GM23338 (cell line): ENCODE results near the gene ERH. TPM values are rescaled to one million over a fixed set of nuclear protein-coding genes. Genes with fewer than 3 reads are reported as not detected.

ENCODE experiments used
- ATAC-seq: fragments of 200-7000 bp; cut with Tn5 transposase; 3 replicates; pipeline ENCODE4 v1.9.1; 2020
- DNase-seq: peaks from one replicate; pipeline ENCODE4 v3.0.0-alpha.2; 2015; ENCODE audit warnings: low spot score
- H2AFZ ChIP-seq: fragments of 200-600 bp; sonication (generic); 2 replicates; pipeline ENCODE4 v1.8.0; 2016; ENCODE audit warnings: antibody characterized with exemption, mild to moderate bottlenecking, moderate library complexity
- H3F3A ChIP-seq: fragments of 200-600 bp; sonication (generic); replicated peaks from 2 replicates; pipeline ENCODE4 v1.8.0; 2017; ENCODE audit warnings: antibody characterized with exemption, mixed run types, low read depth
- H3K27ac ChIP-seq: fragments of 200-600 bp; sonication (generic); 2 replicates; pipeline ENCODE4 v1.6.1; 2016; ENCODE audit warnings: low read depth
- H3K27me3 ChIP-seq: fragments of 200-600 bp; sonication (generic); 2 replicates; pipeline ENCODE4 v1.8.0; 2016; ENCODE audit warnings: mild to moderate bottlenecking, mixed run types, moderate library complexity; ENCODE audit not compliant: insufficient read depth
- H3K36me3 ChIP-seq: fragments of 200-600 bp; sonication (generic); 2 replicates; pipeline ENCODE4 v1.8.0; 2016; ENCODE audit warnings: mild to moderate bottlenecking; ENCODE audit not compliant: insufficient read depth
- H3K4me1 ChIP-seq: fragments of 200-600 bp; sonication (generic); 2 replicates; pipeline ENCODE4 v1.8.0; 2016; ENCODE audit warnings: mild to moderate bottlenecking, moderate library complexity; ENCODE audit not compliant: insufficient read depth
- H3K4me2 ChIP-seq: fragments of 200-600 bp; sonication (generic); 2 replicates; pipeline ENCODE4 v1.7.1; 2017; ENCODE audit warnings: mixed run types
- H3K4me3 ChIP-seq: fragments of 200-600 bp; sonication (generic); 2 replicates; pipeline ENCODE4 v1.6.1; 2016; ENCODE audit warnings: mixed run types
- H3K79me2 ChIP-seq: fragments of 200-600 bp; sonication (generic); replicated peaks from 2 replicates; pipeline ENCODE4 v1.8.0; 2017; ENCODE audit warnings: mild to moderate bottlenecking; ENCODE audit not compliant: insufficient read depth
- H3K9me2 ChIP-seq: fragments of 200-600 bp; sonication (generic); 2 replicates; pipeline ENCODE4 v1.8.0; 2017; ENCODE audit not compliant: insufficient read depth
- H4K20me1 ChIP-seq: fragments of 200-600 bp; sonication (generic); replicated peaks from 2 replicates; pipeline ENCODE4 v1.8.0; 2017; ENCODE audit warnings: mild to moderate bottlenecking; ENCODE audit not compliant: insufficient read depth
- H3K27ac Mint-ChIP-seq: 2 replicates; pipeline ENCODE4 v1.8.0; 2020; ENCODE audit warnings: inconsistent platforms, mild to moderate bottlenecking, moderate library complexity, mixed read lengths
- H3K27me3 Mint-ChIP-seq: 3 replicates; pipeline ENCODE4 v1.8.0; 2022; ENCODE audit warnings: low read depth, mild to moderate bottlenecking, moderate library complexity, mixed read lengths, inconsistent platforms; ENCODE audit not compliant: insufficient read depth, poor library complexity
- H3K36me3 Mint-ChIP-seq: 3 replicates; pipeline ENCODE4 v1.8.0; 2021; ENCODE audit warnings: low read depth, mild to moderate bottlenecking, inconsistent platforms, moderate library complexity, mixed read lengths
- H3K4me1 Mint-ChIP-seq: 3 replicates; pipeline ENCODE4 v1.8.0; 2020; ENCODE audit warnings: mild to moderate bottlenecking, inconsistent platforms, mixed read lengths
- H3K4me3 Mint-ChIP-seq: 3 replicates; pipeline ENCODE4 v1.8.0; 2021; ENCODE audit warnings: moderate library complexity, mild to moderate bottlenecking, inconsistent platforms, mixed read lengths
- H3K9me3 Mint-ChIP-seq: 3 replicates; pipeline ENCODE4 v1.8.0; 2020; ENCODE audit warnings: moderate library complexity, mild to moderate bottlenecking, inconsistent platforms, mixed read lengths
- EZH2 ChIP-seq: fragments of 200-600 bp; sonication (generic); IDR thresholded peaks from one replicate; pipeline ENCODE4 v1.8.0; 2017; ENCODE audit warnings: antibody characterized with exemption, mild to moderate bottlenecking, low read depth; ENCODE audit not compliant: unreplicated experiment
- JUNB ChIP-seq: IDR thresholded peaks from one replicate; pipeline ENCODE4 v1.6.1; 2016; ENCODE audit warnings: antibody characterized with exemption; ENCODE audit not compliant: unreplicated experiment
- NANOG ChIP-seq: IDR thresholded peaks from 2 replicates; pipeline ENCODE4 v1.6.1; 2016; ENCODE audit warnings: antibody characterized with exemption, borderline replicate concordance
- POLR2AphosphoS5 ChIP-seq: IDR thresholded peaks from 2 replicates; pipeline ENCODE4 v1.6.1; 2016; ENCODE audit warnings: antibody characterized with exemption, low read depth
- STAT1 ChIP-seq: IDR thresholded peaks from one replicate; pipeline ENCODE4 v1.6.1; 2016; ENCODE audit warnings: antibody characterized with exemption; ENCODE audit not compliant: unreplicated experiment
- ZNF114 ChIP-seq: fragments of 250-450 bp; sonication (Bioruptor Pico); IDR thresholded peaks from 2 replicates; pipeline ENCODE4 v1.5.0; 2020; ENCODE audit warnings: mild to moderate bottlenecking, moderate library complexity
- ZNF331 ChIP-seq: fragments of 250-450 bp; sonication (Bioruptor Pico); IDR thresholded peaks from 2 replicates; pipeline ENCODE4 v1.5.0; 2020; ENCODE audit warnings: low read depth, mild to moderate bottlenecking, moderate library complexity
- polyA plus RNA-seq: library from polyadenylated mRNA; unstranded; fragments of >200 nt; fragmentation: Nextera tagmentation; extraction: Ambion mirVana; gene quantifications from 2 replicates; pipeline ENCODE4 v1.2.1, GENCODE V29; 2016
- total RNA-seq: library from RNA; depleted of rRNA; stranded (reverse); fragments of >200 nt; shearing (Covaris generic); gene quantifications from 2 replicates; pipeline ENCODE4 v1.2.3, GENCODE V29; 2014
- TF ChIP-seq, protein P1 (sequence below): IDR thresholded peaks from 2 replicates; pipeline ENCODE4 v1.6.1; 2016; ENCODE audit warnings: antibody characterized with exemption
- TF ChIP-seq, protein P2 (sequence below): fragments of 250-450 bp; sonication (Bioruptor Pico); IDR thresholded peaks from 2 replicates; pipeline ENCODE4 v1.5.0; 2020; ENCODE audit warnings: mild to moderate bottlenecking, moderate library complexity
- TF ChIP-seq, protein P3 (sequence below): IDR thresholded peaks from one replicate; pipeline ENCODE4 v1.6.1; 2018; ENCODE audit warnings: antibody characterized with exemption; ENCODE audit not compliant: unreplicated experiment
- TF ChIP-seq, protein P4 (sequence below), 2 experiments: fragments of 200-600 bp in 1 of 2; sonication (generic) in 1 of 2; conservative IDR thresholded peaks; 2 replicates each; pipeline versions ENCODE4 v1.5.1 to v1.6.1; 2016 to 2017; ENCODE audit warnings: antibody characterized with exemption in 2 of 2, low read depth in 2 of 2, mild to moderate bottlenecking in 2 of 2, moderate library complexity in 1 of 2

Gene ERH
- total and polyA plus RNA-seq, 2 experiments from 2014 or later = 188 to 545 TPM

DNA sequence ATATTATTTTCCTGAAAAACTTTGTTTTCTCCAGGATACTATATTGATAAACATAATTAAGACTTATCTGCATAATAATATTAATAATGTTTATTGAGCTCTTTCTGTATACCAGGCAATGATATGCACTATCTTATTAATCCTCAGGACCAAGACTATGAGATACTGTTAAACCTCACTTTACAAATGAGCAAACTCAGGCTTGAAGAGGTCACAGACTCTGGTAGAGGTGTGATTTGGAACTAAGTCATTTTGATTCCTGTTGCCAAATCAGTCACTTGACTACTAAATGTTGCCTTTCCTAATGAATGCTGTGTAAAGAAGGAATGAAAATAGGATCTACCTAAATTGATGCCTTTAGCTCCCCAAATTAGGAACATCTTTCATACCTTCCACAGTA is 7.7 kb upstream of the ERH start:
- no peaks in the 10 kb centered on the region for H3K9me2 ChIP-seq
- no peaks in the 10 kb centered on the region for H3K4me1 ChIP-seq
- H4K20me1 ChIP-seq = peaks cover 4% of the 10 kb centered on the region
- DNase-seq = no peak
- H3K4me2 ChIP-seq = no peak overlapping the region
- H3K4me3 ChIP-seq = no peak overlapping the region
- H3K27me3 Mint-ChIP-seq = peaks cover 6% of the 10 kb centered on the region
- H3K27ac Mint-ChIP-seq = no peak overlapping the region
- H3K36me3 ChIP-seq = no peaks in the 10 kb centered on the region
- H3K79me2 ChIP-seq = peaks cover 93% of the 10 kb centered on the region
- H3K36me3 Mint-ChIP-seq = no peaks in the 10 kb centered on the region
- no peak overlapping the region for H2AFZ ChIP-seq
- peaks cover 4% of the 10 kb centered on the region; the same call in 2 of the 3 replicates for H3K4me1 Mint-ChIP-seq
- ATAC-seq = no peak
- H3K27me3 ChIP-seq = no peaks in the 10 kb centered on the region
- H3F3A ChIP-seq = no peaks in the 10 kb centered on the region
- H3K9me3 Mint-ChIP-seq = no peaks in the 10 kb centered on the region
- TF ChIP-seq, protein P1, sequence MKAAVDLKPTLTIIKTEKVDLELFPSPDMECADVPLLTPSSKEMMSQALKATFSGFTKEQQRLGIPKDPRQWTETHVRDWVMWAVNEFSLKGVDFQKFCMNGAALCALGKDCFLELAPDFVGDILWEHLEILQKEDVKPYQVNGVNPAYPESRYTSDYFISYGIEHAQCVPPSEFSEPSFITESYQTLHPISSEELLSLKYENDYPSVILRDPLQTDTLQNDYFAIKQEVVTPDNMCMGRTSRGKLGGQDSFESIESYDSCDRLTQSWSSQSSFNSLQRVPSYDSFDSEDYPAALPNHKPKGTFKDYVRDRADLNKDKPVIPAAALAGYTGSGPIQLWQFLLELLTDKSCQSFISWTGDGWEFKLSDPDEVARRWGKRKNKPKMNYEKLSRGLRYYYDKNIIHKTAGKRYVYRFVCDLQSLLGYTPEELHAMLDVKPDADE = no peak
- TF ChIP-seq JUNB = no peak
- no peak for TF ChIP-seq POLR2AphosphoS5
- TF ChIP-seq ZNF331 = no peak
- TF ChIP-seq, protein P2, sequence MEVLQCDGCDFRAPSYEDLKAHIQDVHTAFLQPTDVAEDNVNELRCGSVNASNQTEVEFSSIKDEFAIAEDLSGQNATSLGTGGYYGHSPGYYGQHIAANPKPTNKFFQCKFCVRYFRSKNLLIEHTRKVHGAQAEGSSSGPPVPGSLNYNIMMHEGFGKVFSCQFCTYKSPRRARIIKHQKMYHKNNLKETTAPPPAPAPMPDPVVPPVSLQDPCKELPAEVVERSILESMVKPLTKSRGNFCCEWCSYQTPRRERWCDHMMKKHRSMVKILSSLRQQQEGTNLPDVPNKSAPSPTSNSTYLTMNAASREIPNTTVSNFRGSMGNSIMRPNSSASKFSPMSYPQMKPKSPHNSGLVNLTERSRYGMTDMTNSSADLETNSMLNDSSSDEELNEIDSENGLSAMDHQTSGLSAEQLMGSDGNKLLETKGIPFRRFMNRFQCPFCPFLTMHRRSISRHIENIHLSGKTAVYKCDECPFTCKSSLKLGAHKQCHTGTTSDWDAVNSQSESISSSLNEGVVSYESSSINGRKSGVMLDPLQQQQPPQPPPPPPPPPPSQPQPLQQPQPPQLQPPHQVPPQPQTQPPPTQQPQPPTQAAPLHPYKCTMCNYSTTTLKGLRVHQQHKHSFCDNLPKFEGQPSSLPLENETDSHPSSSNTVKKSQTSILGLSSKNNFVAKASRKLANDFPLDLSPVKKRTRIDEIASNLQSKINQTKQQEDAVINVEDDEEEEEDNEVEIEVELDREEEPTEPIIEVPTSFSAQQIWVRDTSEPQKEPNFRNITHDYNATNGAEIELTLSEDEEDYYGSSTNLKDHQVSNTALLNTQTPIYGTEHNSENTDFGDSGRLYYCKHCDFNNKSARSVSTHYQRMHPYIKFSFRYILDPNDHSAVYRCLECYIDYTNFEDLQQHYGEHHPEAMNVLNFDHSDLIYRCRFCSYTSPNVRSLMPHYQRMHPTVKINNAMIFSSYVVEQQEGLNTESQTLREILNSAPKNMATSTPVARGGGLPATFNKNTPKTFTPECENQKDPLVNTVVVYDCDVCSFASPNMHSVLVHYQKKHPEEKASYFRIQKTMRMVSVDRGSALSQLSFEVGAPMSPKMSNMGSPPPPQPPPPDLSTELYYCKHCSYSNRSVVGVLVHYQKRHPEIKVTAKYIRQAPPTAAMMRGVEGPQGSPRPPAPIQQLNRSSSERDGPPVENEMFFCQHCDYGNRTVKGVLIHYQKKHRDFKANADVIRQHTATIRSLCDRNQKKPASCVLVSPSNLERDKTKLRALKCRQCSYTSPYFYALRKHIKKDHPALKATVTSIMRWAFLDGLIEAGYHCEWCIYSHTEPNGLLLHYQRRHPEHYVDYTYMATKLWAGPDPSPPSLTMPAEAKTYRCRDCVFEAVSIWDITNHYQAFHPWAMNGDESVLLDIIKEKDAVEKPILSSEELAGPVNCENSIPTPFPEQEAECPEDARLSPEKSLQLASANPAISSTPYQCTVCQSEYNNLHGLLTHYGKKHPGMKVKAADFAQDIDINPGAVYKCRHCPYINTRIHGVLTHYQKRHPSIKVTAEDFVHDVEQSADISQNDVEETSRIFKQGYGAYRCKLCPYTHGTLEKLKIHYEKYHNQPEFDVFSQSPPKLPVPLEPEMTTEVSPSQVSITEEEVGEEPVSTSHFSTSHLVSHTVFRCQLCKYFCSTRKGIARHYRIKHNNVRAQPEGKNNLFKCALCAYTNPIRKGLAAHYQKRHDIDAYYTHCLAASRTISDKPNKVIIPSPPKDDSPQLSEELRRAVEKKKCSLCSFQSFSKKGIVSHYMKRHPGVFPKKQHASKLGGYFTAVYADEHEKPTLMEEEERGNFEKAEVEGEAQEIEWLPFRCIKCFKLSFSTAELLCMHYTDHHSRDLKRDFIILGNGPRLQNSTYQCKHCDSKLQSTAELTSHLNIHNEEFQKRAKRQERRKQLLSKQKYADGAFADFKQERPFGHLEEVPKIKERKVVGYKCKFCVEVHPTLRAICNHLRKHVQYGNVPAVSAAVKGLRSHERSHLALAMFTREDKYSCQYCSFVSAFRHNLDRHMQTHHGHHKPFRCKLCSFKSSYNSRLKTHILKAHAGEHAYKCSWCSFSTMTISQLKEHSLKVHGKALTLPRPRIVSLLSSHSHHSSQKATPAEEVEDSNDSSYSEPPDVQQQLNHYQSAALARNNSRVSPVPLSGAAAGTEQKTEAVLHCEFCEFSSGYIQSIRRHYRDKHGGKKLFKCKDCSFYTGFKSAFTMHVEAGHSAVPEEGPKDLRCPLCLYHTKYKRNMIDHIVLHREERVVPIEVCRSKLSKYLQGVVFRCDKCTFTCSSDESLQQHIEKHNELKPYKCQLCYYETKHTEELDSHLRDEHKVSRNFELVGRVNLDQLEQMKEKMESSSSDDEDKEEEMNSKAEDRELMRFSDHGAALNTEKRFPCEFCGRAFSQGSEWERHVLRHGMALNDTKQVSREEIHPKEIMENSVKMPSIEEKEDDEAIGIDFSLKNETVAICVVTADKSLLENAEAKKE (CRISPR knock-in tag) = no peak
- TF ChIP-seq STAT1 = no peak
- no peak for TF ChIP-seq ZNF114 (CRISPR knock-in tag)
- TF ChIP-seq, protein P3, sequence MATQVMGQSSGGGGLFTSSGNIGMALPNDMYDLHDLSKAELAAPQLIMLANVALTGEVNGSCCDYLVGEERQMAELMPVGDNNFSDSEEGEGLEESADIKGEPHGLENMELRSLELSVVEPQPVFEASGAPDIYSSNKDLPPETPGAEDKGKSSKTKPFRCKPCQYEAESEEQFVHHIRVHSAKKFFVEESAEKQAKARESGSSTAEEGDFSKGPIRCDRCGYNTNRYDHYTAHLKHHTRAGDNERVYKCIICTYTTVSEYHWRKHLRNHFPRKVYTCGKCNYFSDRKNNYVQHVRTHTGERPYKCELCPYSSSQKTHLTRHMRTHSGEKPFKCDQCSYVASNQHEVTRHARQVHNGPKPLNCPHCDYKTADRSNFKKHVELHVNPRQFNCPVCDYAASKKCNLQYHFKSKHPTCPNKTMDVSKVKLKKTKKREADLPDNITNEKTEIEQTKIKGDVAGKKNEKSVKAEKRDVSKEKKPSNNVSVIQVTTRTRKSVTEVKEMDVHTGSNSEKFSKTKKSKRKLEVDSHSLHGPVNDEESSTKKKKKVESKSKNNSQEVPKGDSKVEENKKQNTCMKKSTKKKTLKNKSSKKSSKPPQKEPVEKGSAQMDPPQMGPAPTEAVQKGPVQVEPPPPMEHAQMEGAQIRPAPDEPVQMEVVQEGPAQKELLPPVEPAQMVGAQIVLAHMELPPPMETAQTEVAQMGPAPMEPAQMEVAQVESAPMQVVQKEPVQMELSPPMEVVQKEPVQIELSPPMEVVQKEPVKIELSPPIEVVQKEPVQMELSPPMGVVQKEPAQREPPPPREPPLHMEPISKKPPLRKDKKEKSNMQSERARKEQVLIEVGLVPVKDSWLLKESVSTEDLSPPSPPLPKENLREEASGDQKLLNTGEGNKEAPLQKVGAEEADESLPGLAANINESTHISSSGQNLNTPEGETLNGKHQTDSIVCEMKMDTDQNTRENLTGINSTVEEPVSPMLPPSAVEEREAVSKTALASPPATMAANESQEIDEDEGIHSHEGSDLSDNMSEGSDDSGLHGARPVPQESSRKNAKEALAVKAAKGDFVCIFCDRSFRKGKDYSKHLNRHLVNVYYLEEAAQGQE = no peak
- TF ChIP-seq, protein P4, sequence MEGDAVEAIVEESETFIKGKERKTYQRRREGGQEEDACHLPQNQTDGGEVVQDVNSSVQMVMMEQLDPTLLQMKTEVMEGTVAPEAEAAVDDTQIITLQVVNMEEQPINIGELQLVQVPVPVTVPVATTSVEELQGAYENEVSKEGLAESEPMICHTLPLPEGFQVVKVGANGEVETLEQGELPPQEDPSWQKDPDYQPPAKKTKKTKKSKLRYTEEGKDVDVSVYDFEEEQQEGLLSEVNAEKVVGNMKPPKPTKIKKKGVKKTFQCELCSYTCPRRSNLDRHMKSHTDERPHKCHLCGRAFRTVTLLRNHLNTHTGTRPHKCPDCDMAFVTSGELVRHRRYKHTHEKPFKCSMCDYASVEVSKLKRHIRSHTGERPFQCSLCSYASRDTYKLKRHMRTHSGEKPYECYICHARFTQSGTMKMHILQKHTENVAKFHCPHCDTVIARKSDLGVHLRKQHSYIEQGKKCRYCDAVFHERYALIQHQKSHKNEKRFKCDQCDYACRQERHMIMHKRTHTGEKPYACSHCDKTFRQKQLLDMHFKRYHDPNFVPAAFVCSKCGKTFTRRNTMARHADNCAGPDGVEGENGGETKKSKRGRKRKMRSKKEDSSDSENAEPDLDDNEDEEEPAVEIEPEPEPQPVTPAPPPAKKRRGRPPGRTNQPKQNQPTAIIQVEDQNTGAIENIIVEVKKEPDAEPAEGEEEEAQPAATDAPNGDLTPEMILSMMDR (conservative IDR thresholded peaks at IDR 0.05; ENCODE audit: low read depth in 2 of 2) = no peak
- TF ChIP-seq EZH2 = no peak
- no peak for TF ChIP-seq NANOG
- H3K27ac ChIP-seq = no peak overlapping the region
- no peak overlapping the region for H3K4me3 Mint-ChIP-seq
